Measurements from ENCODE around the gene MOB1B. TPM values are rescaled to one million over a fixed set of nuclear protein-coding genes. Genes with fewer than 3 reads are reported as not detected.

Gene MOB1B
- total and polyA plus RNA-seq, 2 experiments from 2014 or later, result 11.1 to 22.8 TPM

GRCh38 chr4:70980196-70980595 lies 78.0 kb downstream of the MOB1B start:
- Histone ChIP-seq H3K9me3 (ENCODE audit: low read depth) (no peaks in the 10 kb centered on the region), H3K4me1 (ENCODE audit: low read depth) (no peaks in the 10 kb centered on the region), H3K27ac (no peak overlapping the region), H3K36me3 (peaks cover 17% of the 10 kb centered on the region), H3K27me3 (no peaks in the 10 kb centered on the region), H3K4me3 (no peak overlapping the region)
- TF ChIP-seq, protein P1, sequence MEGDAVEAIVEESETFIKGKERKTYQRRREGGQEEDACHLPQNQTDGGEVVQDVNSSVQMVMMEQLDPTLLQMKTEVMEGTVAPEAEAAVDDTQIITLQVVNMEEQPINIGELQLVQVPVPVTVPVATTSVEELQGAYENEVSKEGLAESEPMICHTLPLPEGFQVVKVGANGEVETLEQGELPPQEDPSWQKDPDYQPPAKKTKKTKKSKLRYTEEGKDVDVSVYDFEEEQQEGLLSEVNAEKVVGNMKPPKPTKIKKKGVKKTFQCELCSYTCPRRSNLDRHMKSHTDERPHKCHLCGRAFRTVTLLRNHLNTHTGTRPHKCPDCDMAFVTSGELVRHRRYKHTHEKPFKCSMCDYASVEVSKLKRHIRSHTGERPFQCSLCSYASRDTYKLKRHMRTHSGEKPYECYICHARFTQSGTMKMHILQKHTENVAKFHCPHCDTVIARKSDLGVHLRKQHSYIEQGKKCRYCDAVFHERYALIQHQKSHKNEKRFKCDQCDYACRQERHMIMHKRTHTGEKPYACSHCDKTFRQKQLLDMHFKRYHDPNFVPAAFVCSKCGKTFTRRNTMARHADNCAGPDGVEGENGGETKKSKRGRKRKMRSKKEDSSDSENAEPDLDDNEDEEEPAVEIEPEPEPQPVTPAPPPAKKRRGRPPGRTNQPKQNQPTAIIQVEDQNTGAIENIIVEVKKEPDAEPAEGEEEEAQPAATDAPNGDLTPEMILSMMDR (IDR thresholded peaks at IDR 0.05; ENCODE audit: low read depth, low read length), result no peak
- no peak for DNase-seq (ENCODE audit: low read depth in 1 of 2, low spot score in 1 of 2)

GRCh38 chr4:70984106-70984505 lies 81.9 kb downstream of the MOB1B start:
- DNase-seq (ENCODE audit: low read depth in 1 of 2, low spot score in 1 of 2), result no peak
- Histone ChIP-seq H3K9me3 (ENCODE audit: low read depth) (no peaks in the 10 kb centered on the region), H3K27ac (no peak overlapping the region), H3K4me1 (ENCODE audit: low read depth) (no peaks in the 10 kb centered on the region), H3K4me3 (no peak overlapping the region), H3K27me3 (no peaks in the 10 kb centered on the region), H3K36me3 (peaks cover 7% of the 10 kb centered on the region)
- TF ChIP-seq, protein P1 (IDR thresholded peaks at IDR 0.05; ENCODE audit: low read depth, low read length), result no peak

DNA sequence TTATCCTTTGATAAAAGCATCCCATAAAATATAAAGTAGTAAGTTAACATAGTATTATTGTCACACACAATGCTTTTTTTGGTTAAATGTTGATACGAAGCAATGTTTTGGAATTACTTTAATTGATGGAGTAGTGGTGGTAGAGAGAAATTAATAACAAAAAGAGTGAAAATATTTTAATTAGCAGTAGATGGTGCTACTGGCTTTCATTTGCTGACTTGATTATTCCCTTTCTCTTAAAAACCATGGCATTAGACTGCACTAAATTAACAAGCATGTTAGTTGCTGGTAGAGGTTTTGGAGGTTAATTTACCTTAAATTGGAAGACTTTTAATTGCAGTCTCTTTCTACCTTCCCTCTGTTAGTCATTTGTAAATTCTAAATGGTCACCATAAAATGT lies 82.4 kb downstream of the MOB1B start:
- Histone ChIP-seq H3K4me1 (ENCODE audit: low read depth) (no peaks in the 10 kb centered on the region), H3K36me3 (peaks cover 7% of the 10 kb centered on the region), H3K27me3 (no peaks in the 10 kb centered on the region), H3K4me3 (no peak overlapping the region), H3K27ac (no peak overlapping the region), H3K9me3 (ENCODE audit: low read depth) (no peaks in the 10 kb centered on the region)
- TF ChIP-seq, protein P1 (IDR thresholded peaks at IDR 0.05; ENCODE audit: low read depth, low read length), result no peak
- no peak for DNase-seq (ENCODE audit: low read depth in 1 of 2, low spot score in 1 of 2)

- H3K9me3 ChIP-seq (ENCODE audit: low read depth), result no peaks in the 10 kb centered on the region
- no peaks in the 10 kb centered on the region for H3K27me3 ChIP-seq
- no peak for DNase-seq (ENCODE audit: low read depth in 1 of 2, low spot score in 1 of 2)
- no peak overlapping the region for H3K4me3 ChIP-seq
- no peaks in the 10 kb centered on the region for H3K36me3 ChIP-seq
- TF ChIP-seq, protein P1 (IDR thresholded peaks at IDR 0.05; ENCODE audit: low read depth, low read length), result no peak
- H3K27ac ChIP-seq, result no peak overlapping the region
- no peaks in the 10 kb centered on the region for H3K4me1 ChIP-seq (ENCODE audit: low read depth)
These were observed 89.4 kb downstream of the MOB1B start for GRCh38 chr4:70991596-70991995.

DNA sequence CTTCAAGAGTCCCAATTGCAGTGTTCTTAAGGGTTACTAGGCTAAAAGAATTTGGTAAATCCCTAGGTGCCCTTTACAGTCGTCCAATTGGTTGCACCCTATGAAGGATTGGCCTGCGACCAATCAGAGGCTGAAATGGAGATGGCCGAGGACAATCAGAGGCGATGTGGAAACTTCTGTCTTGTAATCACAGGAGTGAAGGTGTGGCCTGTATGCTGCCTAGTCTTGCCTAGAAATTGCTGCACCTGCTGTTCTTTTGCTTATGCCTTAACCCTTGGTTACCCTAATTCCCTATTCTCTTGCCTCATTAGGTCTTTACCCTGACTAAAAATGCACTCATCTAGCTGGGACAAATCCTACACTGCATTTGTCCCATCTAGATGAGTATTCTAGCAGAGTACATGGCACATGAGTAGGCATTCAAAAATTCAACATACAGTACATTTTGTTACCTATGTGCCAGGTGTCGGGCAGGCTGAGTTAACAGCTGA lies 90.3 kb downstream of the MOB1B start:
- Histone ChIP-seq H3K9me3 (ENCODE audit: low read depth) (no peaks in the 10 kb centered on the region), H3K4me3 (no peak overlapping the region), H3K27ac (peak overlapping the region; percentile 78), H3K36me3 (no peaks in the 10 kb centered on the region), H3K4me1 (ENCODE audit: low read depth) (no peaks in the 10 kb centered on the region), H3K27me3 (no peaks in the 10 kb centered on the region)
- DNase-seq (ENCODE audit: low read depth in 1 of 2, low spot score in 1 of 2), result no peak
- TF ChIP-seq, protein P1 (IDR thresholded peaks at IDR 0.05; ENCODE audit: low read depth, low read length), result no peak

Measured in cardiac muscle cell (in vitro differentiated cells and primary cell).